ENCODE measurements around the gene RBBP8.

The RBBP8 gene

GRCh38 chr18:22999212-22999611 lies 66.1 kb downstream of the RBBP8 start:
- no peak overlapping the region for H3K4me3 ChIP-seq (ENCODE audit: low read length)
- TF ChIP-seq ZNF274 (IDR thresholded peaks at IDR 0.05; ENCODE audit: low read depth, low read length) = no peak

DNA sequence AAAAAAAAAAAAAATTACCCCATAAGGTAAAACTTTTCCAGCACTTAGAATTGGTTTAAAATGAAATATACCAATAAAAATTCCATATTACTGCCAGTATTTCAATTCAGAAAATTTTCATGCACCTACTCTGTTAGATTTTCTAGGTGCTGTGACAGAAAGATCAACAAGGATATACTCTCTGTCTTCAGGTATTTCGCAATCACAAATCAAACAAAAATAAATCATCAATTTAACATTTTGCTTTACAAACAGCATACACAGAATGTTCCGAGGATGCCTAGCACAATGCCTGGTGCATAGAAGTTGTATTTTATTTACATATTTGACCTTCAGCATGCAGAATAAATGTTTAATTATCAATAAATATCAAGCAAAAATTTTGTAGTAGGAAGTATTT lies 66.5 kb downstream of the RBBP8 start:
- no peak overlapping the region for H3K4me3 ChIP-seq (ENCODE audit: low read length)
- no peak for TF ChIP-seq ZNF274 (IDR thresholded peaks at IDR 0.05; ENCODE audit: low read depth, low read length)

DNA sequence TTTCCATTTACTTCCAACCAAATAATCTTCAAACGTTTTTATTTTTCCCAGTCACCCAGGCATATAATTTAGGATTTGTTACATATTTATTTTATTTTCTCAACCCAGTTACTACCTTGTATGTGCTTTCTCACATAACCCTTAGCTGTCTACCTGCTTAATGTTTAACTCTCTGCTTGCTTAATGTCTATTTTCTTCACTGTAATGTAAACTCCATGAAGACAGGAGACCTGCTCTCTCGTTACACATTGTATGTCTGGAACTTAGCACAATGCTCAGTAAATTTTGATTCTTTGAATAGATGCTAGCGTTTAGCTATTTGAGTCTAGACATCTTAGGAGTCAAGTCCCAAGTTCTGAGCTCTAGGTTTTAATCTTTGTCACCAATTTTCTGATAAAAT lies 70.2 kb downstream of the RBBP8 start:
- no peak for TF ChIP-seq ZNF274 (IDR thresholded peaks at IDR 0.05; ENCODE audit: low read depth, low read length)
- no peak overlapping the region for H3K4me3 ChIP-seq (ENCODE audit: low read length)

- no peak for TF ChIP-seq ZNF274 (IDR thresholded peaks at IDR 0.05; ENCODE audit: low read depth, low read length)
- no peak overlapping the region for H3K4me3 ChIP-seq (ENCODE audit: low read length)
Measured at GRCh38 chr18:23012249-23012648, 79.1 kb downstream of the RBBP8 start.

DNA sequence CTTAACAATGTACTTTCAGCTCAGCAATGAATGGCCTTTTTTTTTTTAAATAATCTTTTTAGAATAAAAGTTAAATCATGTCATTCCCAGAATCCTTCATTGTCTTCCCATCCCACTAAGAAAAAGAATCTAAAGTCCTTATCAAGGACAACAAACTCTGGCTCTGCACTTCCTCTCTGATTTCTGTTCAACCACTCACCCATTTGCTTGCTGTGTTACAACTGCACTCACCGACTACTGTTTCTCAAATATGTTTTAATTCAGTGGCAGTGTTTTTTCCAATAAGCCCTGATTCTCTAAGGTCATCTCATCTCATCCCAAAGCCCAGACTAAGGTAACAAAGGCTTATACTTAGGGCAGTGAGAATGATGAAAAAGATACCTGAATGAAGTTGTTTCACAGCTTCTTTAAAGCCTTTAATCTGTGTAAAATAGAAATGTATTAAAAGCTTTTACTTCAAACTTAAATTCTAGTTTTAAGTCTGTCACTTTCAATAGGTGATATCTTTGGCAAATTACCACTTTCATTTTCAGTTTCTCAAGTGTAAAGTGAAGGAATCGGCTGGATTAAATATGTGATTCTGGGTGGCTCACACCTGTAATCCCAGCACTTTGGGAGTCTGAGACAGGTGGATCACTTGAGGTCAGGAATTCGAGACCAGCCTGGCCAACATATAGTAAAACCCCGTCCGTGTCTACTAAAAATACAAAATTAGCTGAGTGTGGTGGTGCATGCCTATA lies 87.6 kb downstream of the RBBP8 start:
- H3K4me3 ChIP-seq (ENCODE audit: low read length) = no peak overlapping the region; the same call in 1 of the 2 replicates
- TF ChIP-seq ZNF274 (IDR thresholded peaks at IDR 0.05; ENCODE audit: low read depth, low read length) = no peak

DNA sequence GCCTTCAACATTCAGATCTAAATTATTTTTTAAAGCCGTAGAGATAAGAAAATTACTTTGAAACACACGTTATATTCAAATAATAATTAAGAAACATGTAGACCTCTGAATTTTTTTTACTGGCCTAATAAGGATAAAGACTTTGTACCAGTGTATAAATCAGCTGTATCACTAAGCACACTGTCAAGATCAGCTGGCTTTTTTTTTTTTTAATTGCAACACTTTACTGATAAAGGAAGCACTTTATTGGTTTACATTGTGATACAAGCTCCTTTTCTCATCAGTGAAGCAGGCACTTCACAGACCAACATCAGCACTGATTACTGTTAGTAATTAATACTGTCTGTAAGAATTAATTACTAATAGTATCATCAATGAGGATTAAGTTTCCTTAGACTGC lies 88.5 kb downstream of the RBBP8 start:
- no peak for TF ChIP-seq ZNF274 (IDR thresholded peaks at IDR 0.05; ENCODE audit: low read depth, low read length)
- no peak overlapping the region for H3K4me3 ChIP-seq (ENCODE audit: low read length)

DNA sequence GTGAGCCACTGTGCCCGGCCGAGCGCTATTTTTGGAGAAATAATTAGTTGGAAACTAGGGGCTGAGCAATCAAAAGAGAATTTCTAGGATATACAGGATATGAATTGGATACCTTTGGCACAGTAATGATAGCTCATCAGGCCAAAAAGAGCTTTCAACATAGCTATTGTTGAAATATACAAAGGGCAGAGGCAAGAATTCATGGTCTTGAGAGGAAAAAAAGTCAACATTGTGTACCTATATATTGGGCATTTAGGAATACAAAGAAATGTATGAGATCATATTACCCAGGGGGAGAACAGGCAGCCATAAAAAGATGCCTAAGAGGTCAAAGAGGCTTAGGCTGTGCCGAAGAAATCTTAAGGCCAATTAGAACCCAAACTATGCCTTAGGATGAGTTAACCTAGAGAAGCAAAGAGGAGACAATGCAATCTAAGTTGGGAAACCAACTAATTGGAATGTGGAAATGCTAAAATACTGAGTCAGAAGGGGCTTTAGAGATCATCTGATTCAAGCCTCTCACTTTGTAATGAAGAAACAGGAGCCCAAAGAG lies 99.0 kb downstream of the RBBP8 start:
- TF ChIP-seq ZNF274 (IDR thresholded peaks at IDR 0.05; ENCODE audit: low read depth, low read length) = no peak
- no peak overlapping the region for H3K4me3 ChIP-seq (ENCODE audit: low read length)

- TF ChIP-seq ZNF274 (IDR thresholded peaks at IDR 0.05; ENCODE audit: low read depth, low read length) = no peak
- no peak overlapping the region for H3K4me3 ChIP-seq (ENCODE audit: low read length)
Measured at GRCh38 chr18:23033056-23033455, 99.9 kb downstream of the RBBP8 start.

DNA sequence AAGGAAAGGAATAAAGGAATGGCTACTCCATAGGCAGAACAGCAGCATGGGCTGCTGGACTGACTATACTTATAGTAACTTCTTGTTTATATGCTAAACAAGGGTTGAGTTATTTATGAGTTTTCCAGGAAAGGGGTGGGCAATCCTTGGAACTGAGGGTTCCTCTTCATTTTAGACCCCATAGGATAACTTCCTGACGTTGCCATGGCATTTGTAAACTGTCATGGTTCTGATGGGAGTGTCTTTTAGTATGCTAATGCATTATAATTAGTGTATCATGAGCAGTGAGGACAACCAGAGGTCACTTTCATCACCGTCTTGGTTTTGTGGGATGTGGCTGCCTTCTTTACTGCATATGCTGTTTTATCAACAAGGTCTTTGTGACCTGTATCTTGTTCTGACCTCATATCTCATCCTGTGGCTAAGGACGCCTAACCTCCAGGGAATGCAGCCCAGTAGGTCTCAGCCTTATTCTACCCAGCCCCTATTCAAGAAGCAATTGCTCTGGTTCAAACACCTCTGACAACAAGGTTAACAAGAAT lies 103.6 kb downstream of the RBBP8 start:
- H3K4me3 ChIP-seq (ENCODE audit: low read length) = no peak overlapping the region
- no peak for TF ChIP-seq ZNF274 (IDR thresholded peaks at IDR 0.05; ENCODE audit: low read depth, low read length)

DNA sequence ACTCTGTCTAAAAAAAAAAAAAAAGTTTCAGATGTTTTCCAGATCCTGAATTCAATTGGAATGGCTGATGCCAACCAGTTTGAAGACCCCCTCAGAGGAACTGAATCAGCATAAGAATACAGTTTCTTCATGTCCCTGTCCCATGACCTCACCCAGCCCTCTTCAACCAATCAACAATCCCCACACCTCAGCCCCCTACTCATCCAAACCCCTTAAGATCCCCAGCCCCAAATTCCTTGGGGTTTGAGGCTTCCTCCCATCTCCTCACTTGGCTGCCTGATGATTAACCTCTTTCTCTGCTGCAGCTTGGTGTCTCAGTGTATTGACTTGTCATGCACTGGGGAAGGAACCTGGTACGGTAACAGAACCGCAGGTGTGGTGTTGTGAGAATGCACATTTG lies 104.5 kb downstream of the RBBP8 start:
- no peak overlapping the region for H3K4me3 ChIP-seq (ENCODE audit: low read length)
- TF ChIP-seq ZNF274 (IDR thresholded peaks at IDR 0.05; ENCODE audit: low read depth, low read length) = no peak

- TF ChIP-seq ZNF274 (IDR thresholded peaks at IDR 0.05; ENCODE audit: low read depth, low read length) = no peak
Measured at GRCh38 chr18:23038712-23039111, 105.6 kb downstream of the RBBP8 start.

GRCh38 chr18:23042133-23042532 lies 109.0 kb downstream of the RBBP8 start:
- TF ChIP-seq ZNF274 (IDR thresholded peaks at IDR 0.05; ENCODE audit: low read depth, low read length) = no peak

More at GRCh38 chr18:23038712-23039111, 105.6 kb downstream of the RBBP8 start:
- H3K4me3 ChIP-seq (ENCODE audit: low read length) = no peak overlapping the region

DNA sequence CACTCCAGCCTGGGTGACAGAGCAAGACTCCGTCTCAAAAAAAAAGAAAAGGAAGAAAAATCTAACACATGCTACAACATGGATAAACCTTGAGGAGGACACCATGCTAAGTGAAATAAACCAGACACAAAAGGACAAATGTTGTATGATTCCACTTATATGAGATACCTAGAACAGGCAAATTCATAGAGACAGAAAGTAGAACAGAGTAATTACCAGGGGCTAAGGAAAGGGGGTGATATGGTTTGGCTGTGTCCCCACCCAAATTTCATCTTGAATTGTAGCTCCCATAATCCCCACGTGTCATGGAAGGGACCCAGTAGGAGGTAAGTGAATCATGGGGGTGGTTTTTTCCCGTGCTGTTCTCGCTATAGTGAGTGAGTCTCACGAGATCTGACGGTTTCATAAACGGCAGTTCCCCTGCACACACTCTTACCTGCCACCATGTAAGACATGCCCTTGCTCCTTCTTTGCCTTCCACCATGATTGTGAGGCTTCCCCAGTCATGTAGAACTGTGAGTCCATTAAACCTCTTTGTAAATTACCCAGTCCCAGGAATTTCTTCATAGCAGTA lies 110.8 kb downstream of the RBBP8 start:
- TF ChIP-seq ZNF274 (IDR thresholded peaks at IDR 0.05; ENCODE audit: low read depth, low read length) = no peak

More at GRCh38 chr18:23042133-23042532, 109.0 kb downstream of the RBBP8 start:
- no peak overlapping the region for H3K4me3 ChIP-seq (ENCODE audit: low read length)

GRCh38 chr18:23049698-23050373 lies 116.7 kb downstream of the RBBP8 start:
- TF ChIP-seq ZNF274 (IDR thresholded peaks at IDR 0.05; ENCODE audit: low read depth, low read length) = no peak
- no peak overlapping the region for H3K4me3 ChIP-seq (ENCODE audit: low read length)

More for the DNA sequence above, 110.8 kb downstream of the RBBP8 start:
- no peak overlapping the region for H3K4me3 ChIP-seq (ENCODE audit: low read length)
